ENCODE data around the gene SLC25A18.

- TF ChIP-seq EZH2 (IDR thresholded peaks at IDR 0.05), result no peak
- TF ChIP-seq POLR2AphosphoS5 (IDR thresholded peaks at IDR 0.05; ENCODE audit: borderline replicate concordance, low read depth, low read length), result no peak
These were observed 43.2 kb downstream of the SLC25A18 start for GRCh38 chr22:17606496-17606895.
